Naive thymus-derived CD4-positive, alpha-beta T cell (primary cell): ENCODE measurements around the gene CD300LB. TPM values are rescaled to one million over a fixed set of nuclear protein-coding genes. Genes with fewer than 3 reads are reported as not detected.
A peak's percentile ranks its signal among the peaks of the same experiment; 100 is the strongest.
"Not testable (repeated sequence)": the region's sequence is repeated elsewhere in the genome, so short reads cannot be mapped to it uniquely, and the experiment has no call there.

Source experiments
- ATAC-seq: fragments of 150-1000 bp; cut with Tn5 transposase; 2 replicates; pipeline ENCODE4 v1.10.0; 2021; ENCODE audit warnings: mild to moderate bottlenecking, moderate library complexity
- CTCF ChIA-PET: fragments of 350-600 bp; sonication (Branson Sonifier 250); formaldehyde crosslinking; loops from one replicate; lab custom pipeline; 2021; ENCODE audit warnings: antibody characterized with exemption; lab: Charles Lee
- POLR2A ChIA-PET: fragments of 350-600 bp; sonication (Branson Sonifier 250); formaldehyde crosslinking; loops from one replicate; lab custom pipeline; 2021; ENCODE audit warnings: antibody characterized with exemption, inconsistent platforms; lab: Charles Lee
- DNase-seq, 9 donors: peaks; one replicate each; pipeline versions ENCODE4 v3.0.0 to v3.0.0-alpha.2; 2020 to 2022; ENCODE audit warnings: mixed read lengths in 1 of 9
- H3K27ac ChIP-seq: one replicate; pipeline ENCODE4 v1.7.0; 2013; ENCODE audit warnings: mild to moderate bottlenecking, low read depth, low read length, moderate library complexity
- H3K27me3 ChIP-seq, 2 donors: one replicate each; pipeline ENCODE4 v1.7.0; 2013; ENCODE audit warnings: low read length in 2 of 2, mild to moderate bottlenecking in 2 of 2, moderate library complexity in 2 of 2; ENCODE audit not compliant: control insufficient read depth in 2 of 2, insufficient read depth in 2 of 2
- H3K36me3 ChIP-seq, 3 experiments: 1 replicate in 2 of 3; 2 replicates in 1 of 3; pipeline ENCODE4 v1.7.0; 2013; ENCODE audit warnings: low read length in 3 of 3, mild to moderate bottlenecking in 3 of 3, moderate library complexity in 1 of 3; ENCODE audit not compliant: insufficient read depth in 3 of 3, control insufficient read depth in 2 of 3
- H3K4me1 ChIP-seq, 2 donors: one replicate each; pipeline ENCODE4 v1.7.0; 2013; ENCODE audit warnings: low read length in 2 of 2, mild to moderate bottlenecking in 2 of 2, moderate library complexity in 1 of 2; ENCODE audit not compliant: control insufficient read depth in 2 of 2, insufficient read depth in 2 of 2
- H3K4me3 ChIP-seq: 2 replicates; pipeline ENCODE4 v1.7.0; 2013; ENCODE audit warnings: mild to moderate bottlenecking, low read length
- H3K9me3 ChIP-seq, 3 experiments: 1 replicate in 2 of 3; 2 replicates in 1 of 3; pipeline ENCODE4 v1.7.0; 2013; ENCODE audit warnings: low read length in 3 of 3; ENCODE audit not compliant: control insufficient read depth in 2 of 3
- H3K27ac Mint-ChIP-seq, 9 donors: one replicate each; pipeline ENCODE4 v1.8.0; 2020 to 2022; ENCODE audit warnings: mixed read lengths in 9 of 9, mild to moderate bottlenecking in 8 of 9, moderate library complexity in 5 of 9, inconsistent platforms in 2 of 9
- H3K27me3 Mint-ChIP-seq, 5 donors: one replicate each; pipeline ENCODE4 v1.8.0; 2021 to 2022; ENCODE audit warnings: mixed read lengths in 5 of 5, mild to moderate bottlenecking in 1 of 5
- H3K36me3 Mint-ChIP-seq, 5 donors: one replicate each; pipeline ENCODE4 v1.8.0; 2020 to 2022; ENCODE audit warnings: mixed read lengths in 5 of 5, mild to moderate bottlenecking in 3 of 5, inconsistent platforms in 1 of 5
- H3K4me1 Mint-ChIP-seq, 7 donors: one replicate each; pipeline ENCODE4 v1.8.0; 2020 to 2022; ENCODE audit warnings: mixed read lengths in 7 of 7, mild to moderate bottlenecking in 3 of 7, inconsistent platforms in 1 of 7
- H3K4me3 Mint-ChIP-seq, 10 donors: one replicate each; pipeline ENCODE4 v1.8.0; 2020 to 2022; ENCODE audit warnings: mild to moderate bottlenecking in 10 of 10, mixed read lengths in 10 of 10, moderate library complexity in 6 of 10, inconsistent platforms in 2 of 10
- H3K9me3 Mint-ChIP-seq, 11 donors: one replicate each; pipeline ENCODE4 v1.8.0; 2020 to 2022; ENCODE audit warnings: mixed read lengths in 11 of 11, mild to moderate bottlenecking in 4 of 11, inconsistent platforms in 1 of 11, moderate library complexity in 1 of 11
- intact Hi-C, 2 donors: fragments of 100-400 bp; cut with micrococcal nuclease; formaldehyde crosslinking; loops; one replicate each; pipeline ENCODE4 v1.15.1; 2023
- polyA plus RNA-seq, 2 donors: library from polyadenylated mRNA; unstranded; fragments of 300-500 nt; fragmentation: Illumina TruSeq; gene quantifications; one replicate each; pipeline ENCODE4 v1.2.3, GENCODE V29; 2021
- total RNA-seq, 6 experiments: library from RNA in 5 of 6; stranded (reverse) in 5 of 6; gene quantifications; 1 replicate in 5 of 6; 2 replicates in 1 of 6; pipeline ENCODE4 v1.2.3 and lab custom pipeline; 2021 to 2026

CD300LB gene
- total and polyA plus RNA-seq, 7 experiments from 2014 or later, result 0.27 to 23.9 (median 2.0) TPM; not detected in 3

- H3K4me1 ChIP-seq, POLR2A ChIA-PET, CTCF ChIA-PET: not testable (repeated sequence)
Measured at GRCh38 chr17:74518413-74518981, 12.8 kb downstream of the CD300LB start.

GRCh38 chr17:74516561-74517328 is 14.5 kb downstream of the CD300LB start:
- Histone ChIP-seq H3K4me3 (no peak overlapping the region), H3K27ac (no peak overlapping the region), H3K9me3 (no peaks in the 10 kb centered on the region), H3K36me3 (no peaks in the 10 kb centered on the region), H3K27me3 (no peaks in the 10 kb centered on the region), H3K4me1 (no peaks in the 10 kb centered on the region)
- intact Hi-C loops, result no loop called here
- ChIA-PET CTCF (no interaction called here), POLR2A (no interaction called here)
- peaks cover 8 to 34% (median 16%) of the 10 kb centered on the region in 11 donors for H3K9me3 Mint-ChIP-seq
- H3K4me1 Mint-ChIP-seq, result peaks cover 0 to 22% (median 0%) of the 10 kb centered on the region in 7 donors
- ATAC-seq (no peak), DNase-seq (no peak)
- H3K4me3 Mint-ChIP-seq, result no peak overlapping the region
- H3K27ac Mint-ChIP-seq, result peak overlapping the region in 1 of 9 donors; percentile 32
- peaks cover 23 to 37% (median 29%) of the 10 kb centered on the region in 5 donors for H3K27me3 Mint-ChIP-seq
- H3K36me3 Mint-ChIP-seq, result peaks cover 0 to 17% (median 5%) of the 10 kb centered on the region in 5 donors

More at GRCh38 chr17:74518413-74518981, 12.8 kb downstream of the CD300LB start:
- intact Hi-C loops, H3K27me3 ChIP-seq, ATAC-seq, H3K27ac ChIP-seq, H3K4me3 ChIP-seq, H3K36me3 ChIP-seq, H3K4me3 Mint-ChIP-seq, H3K27ac Mint-ChIP-seq, H3K9me3 ChIP-seq: not testable (repeated sequence)
- Mint-ChIP-seq H3K36me3 (peaks cover 0 to 17% (median 5%) of the 10 kb centered on the region in 5 donors), H3K9me3 (peaks cover 8 to 40% (median 18%) of the 10 kb centered on the region in 11 donors), H3K27me3 (peaks cover 26 to 44% (median 36%) of the 10 kb centered on the region in 5 donors), H3K4me1 (peaks cover 0 to 23% (median 0%) of the 10 kb centered on the region in 7 donors)
- DNase-seq, result peak in 1 of 9 donors; percentile 13

GRCh38 chr17:74515941-74516340 is 15.3 kb downstream of the CD300LB start:
- Mint-ChIP-seq H3K27me3 (peaks cover 23 to 33% (median 30%) of the 10 kb centered on the region in 5 donors), H3K4me3 (no peak overlapping the region), H3K27ac (no peak overlapping the region), H3K4me1 (peaks cover 0 to 17% (median 0%) of the 10 kb centered on the region in 7 donors), H3K36me3 (peaks cover 0 to 16% (median 5%) of the 10 kb centered on the region in 5 donors), H3K9me3 (peaks cover 8 to 34% (median 16%) of the 10 kb centered on the region in 11 donors)
- Histone ChIP-seq H3K27ac (no peak overlapping the region), H3K4me3 (no peak overlapping the region), H3K27me3 (no peaks in the 10 kb centered on the region), H3K4me1 (no peaks in the 10 kb centered on the region), H3K36me3 (no peaks in the 10 kb centered on the region), H3K9me3 (no peaks in the 10 kb centered on the region)
- ChIA-PET POLR2A (no interaction called here), CTCF (interaction anchor here (0.5 to 0.6 kb wide), 2 partner anchors 137 to 305 kb away, joined by 3 to 5 read pairs; no protein-coding TSS in a partner anchor)
- intact Hi-C loops, result no loop called here
- DNase-seq (no peak), ATAC-seq (no peak)

DNA sequence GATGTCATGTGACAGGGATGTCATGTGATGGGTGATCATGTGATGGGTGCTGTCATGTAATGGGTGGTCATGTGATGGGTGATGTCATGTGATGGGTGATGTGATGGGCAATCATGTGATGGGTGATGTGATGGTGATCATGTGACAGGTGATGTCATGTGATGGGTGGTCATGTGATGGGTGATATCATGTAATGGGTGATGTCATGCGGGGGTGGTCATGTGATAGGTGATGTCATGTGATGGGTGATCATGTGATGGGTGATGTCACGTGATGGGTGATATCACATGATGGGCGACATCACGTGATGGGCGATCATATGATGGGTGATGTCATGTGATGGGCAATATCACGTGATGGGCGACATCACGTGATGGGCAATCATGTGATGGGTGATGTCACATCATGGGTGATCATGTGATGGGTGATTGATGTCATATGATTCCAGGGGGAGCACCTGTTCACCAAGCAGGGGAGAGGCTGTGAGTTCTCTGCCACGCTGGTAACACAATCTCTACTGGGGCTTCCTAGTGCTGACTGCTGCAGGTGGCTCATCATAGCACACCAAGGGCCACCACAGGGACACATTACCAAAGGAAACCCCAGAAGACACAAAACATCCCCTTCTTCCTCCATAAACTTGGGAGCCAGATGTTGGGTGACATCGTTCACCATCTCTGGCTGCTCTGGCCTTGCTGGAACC is 16.5 kb downstream of the CD300LB start:
- H3K27ac ChIP-seq, result no peak overlapping the region
- H3K4me1 Mint-ChIP-seq, result peaks cover 0 to 11% (median 0%) of the 10 kb centered on the region in 7 donors
- peaks cover 0 to 15% (median 3%) of the 10 kb centered on the region in 5 donors for H3K36me3 Mint-ChIP-seq
- CTCF ChIA-PET, result no interaction called here
- H3K9me3 ChIP-seq, result no peaks in the 10 kb centered on the region
- peaks cover 15 to 27% (median 22%) of the 10 kb centered on the region in 5 donors for H3K27me3 Mint-ChIP-seq
- ATAC-seq, result peak; percentile 32
- peak overlapping the region in 5 of 10 donors; percentile 34 to 68 (median 58) for H3K4me3 Mint-ChIP-seq
- H3K36me3 ChIP-seq, result no peaks in the 10 kb centered on the region
- H3K27me3 ChIP-seq, result no peaks in the 10 kb centered on the region
- DNase-seq, result peak in 1 of 9 donors; percentile 19
- H3K4me1 ChIP-seq, result no peaks in the 10 kb centered on the region
- H3K9me3 Mint-ChIP-seq, result peaks cover 8 to 29% (median 16%) of the 10 kb centered on the region in 11 donors
- intact Hi-C loops, result no loop called here
- POLR2A ChIA-PET, result no interaction called here
- peak overlapping the region in 8 of 9 donors; percentile 61 to 98 (median 90) for H3K27ac Mint-ChIP-seq
- H3K4me3 ChIP-seq, result no peak overlapping the region

GRCh38 chr17:74513987-74514631 is 17.2 kb downstream of the CD300LB start:
- Histone ChIP-seq H3K36me3 (no peaks in the 10 kb centered on the region), H3K27ac (no peak overlapping the region), H3K27me3 (no peaks in the 10 kb centered on the region), H3K4me3 (no peak overlapping the region), H3K9me3 (no peaks in the 10 kb centered on the region), H3K4me1 (no peaks in the 10 kb centered on the region)
- peaks cover 0 to 15% (median 3%) of the 10 kb centered on the region in 5 donors for H3K36me3 Mint-ChIP-seq
- DNase-seq, result peak in 8 of 9 donors; percentile 5 to 68 (median 30)
- ChIA-PET CTCF (no interaction called here), POLR2A (no interaction called here)
- intact Hi-C loops, result no loop called here
- ATAC-seq, result peak; percentile 26
- H3K4me3 Mint-ChIP-seq, result peak overlapping the region in 7 of 10 donors; percentile 11 to 68 (median 46)
- H3K27ac Mint-ChIP-seq, result peak overlapping the region; percentile 61 to 98 (median 89)
- peaks cover 7 to 28% (median 15%) of the 10 kb centered on the region in 11 donors for H3K9me3 Mint-ChIP-seq
- H3K27me3 Mint-ChIP-seq, result peaks cover 10 to 27% (median 22%) of the 10 kb centered on the region in 5 donors
- peaks cover 0 to 10% (median 0%) of the 10 kb centered on the region in 7 donors for H3K4me1 Mint-ChIP-seq

DNA sequence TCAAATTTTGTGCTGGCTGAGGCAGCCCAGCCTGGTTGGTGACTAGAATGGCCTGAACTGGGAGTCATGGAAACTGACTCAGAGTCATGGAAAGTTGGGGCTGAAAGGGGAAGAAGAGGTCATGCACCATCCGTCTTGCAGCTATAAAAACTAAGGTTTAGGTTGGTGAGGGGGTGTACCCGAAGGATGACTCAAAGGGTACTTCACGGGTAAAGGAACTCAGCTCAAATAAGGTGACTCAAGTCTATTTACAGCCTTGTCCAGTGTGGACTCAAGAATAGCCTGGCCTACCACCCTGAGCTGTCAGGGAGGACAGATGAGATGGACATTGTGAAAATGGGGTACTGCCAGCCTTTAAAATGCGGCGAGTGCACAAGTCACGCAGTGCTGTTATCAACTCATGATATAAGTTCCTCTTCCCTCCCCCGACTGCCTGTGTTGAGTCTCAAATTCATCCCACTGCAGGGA is 18.6 kb downstream of the CD300LB start:
- Histone ChIP-seq H3K9me3 (no peaks in the 10 kb centered on the region), H3K36me3 (no peaks in the 10 kb centered on the region), H3K4me3 (no peak overlapping the region), H3K27me3 (no peaks in the 10 kb centered on the region), H3K4me1 (no peaks in the 10 kb centered on the region), H3K27ac (no peak overlapping the region)
- peak in 1 of 9 donors; percentile 53 for DNase-seq
- CTCF ChIA-PET, result no interaction called here
- POLR2A ChIA-PET, result no interaction called here
- Mint-ChIP-seq H3K27ac (no peak overlapping the region), H3K4me1 (peaks cover 0 to 10% (median 0%) of the 10 kb centered on the region in 7 donors), H3K4me3 (no peak overlapping the region), H3K27me3 (peaks cover 7 to 27% (median 16%) of the 10 kb centered on the region in 5 donors), H3K9me3 (peaks cover 2 to 16% (median 10%) of the 10 kb centered on the region in 11 donors), H3K36me3 (peaks cover 0 to 12% (median 0%) of the 10 kb centered on the region in 5 donors)
- ATAC-seq, result peak; percentile 87
- intact Hi-C loops, result no loop called here
